ENCODE data around the gene SETD1A.

DNA sequence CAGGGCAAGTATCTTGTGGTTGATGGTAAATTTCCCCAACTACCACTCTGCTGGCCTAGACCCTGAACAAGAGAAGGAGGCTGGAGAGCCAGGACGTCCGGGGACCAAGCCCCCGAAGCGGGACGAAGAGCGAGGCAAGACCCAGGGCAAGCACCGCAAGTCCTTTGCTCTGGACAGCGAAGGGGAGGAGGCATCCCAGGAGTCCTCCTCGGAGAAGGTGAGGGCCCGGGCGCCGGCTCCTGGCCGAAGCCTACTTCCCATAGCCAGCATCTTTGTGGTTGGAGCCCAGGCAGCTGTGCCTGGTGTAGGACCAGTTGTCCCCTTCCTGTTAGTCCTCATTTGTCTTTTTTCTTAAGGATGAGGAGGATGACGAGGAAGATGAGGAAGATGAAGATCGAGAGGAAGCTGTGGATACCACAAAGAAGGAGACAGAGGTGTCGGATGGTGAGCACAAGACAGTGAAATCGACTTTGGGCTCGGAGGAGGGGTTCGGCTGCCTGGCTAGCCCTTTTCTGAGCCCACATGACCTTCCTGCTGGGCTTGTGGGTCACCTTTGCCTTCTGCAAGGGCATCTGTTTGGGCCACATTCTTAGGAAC is 11.8 kb downstream of the SETD1A start:
- TF ChIP-seq, protein P1, sequence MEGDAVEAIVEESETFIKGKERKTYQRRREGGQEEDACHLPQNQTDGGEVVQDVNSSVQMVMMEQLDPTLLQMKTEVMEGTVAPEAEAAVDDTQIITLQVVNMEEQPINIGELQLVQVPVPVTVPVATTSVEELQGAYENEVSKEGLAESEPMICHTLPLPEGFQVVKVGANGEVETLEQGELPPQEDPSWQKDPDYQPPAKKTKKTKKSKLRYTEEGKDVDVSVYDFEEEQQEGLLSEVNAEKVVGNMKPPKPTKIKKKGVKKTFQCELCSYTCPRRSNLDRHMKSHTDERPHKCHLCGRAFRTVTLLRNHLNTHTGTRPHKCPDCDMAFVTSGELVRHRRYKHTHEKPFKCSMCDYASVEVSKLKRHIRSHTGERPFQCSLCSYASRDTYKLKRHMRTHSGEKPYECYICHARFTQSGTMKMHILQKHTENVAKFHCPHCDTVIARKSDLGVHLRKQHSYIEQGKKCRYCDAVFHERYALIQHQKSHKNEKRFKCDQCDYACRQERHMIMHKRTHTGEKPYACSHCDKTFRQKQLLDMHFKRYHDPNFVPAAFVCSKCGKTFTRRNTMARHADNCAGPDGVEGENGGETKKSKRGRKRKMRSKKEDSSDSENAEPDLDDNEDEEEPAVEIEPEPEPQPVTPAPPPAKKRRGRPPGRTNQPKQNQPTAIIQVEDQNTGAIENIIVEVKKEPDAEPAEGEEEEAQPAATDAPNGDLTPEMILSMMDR (optimal IDR thresholded peaks at IDR 0.05 in 1 of 3, IDR thresholded peaks at IDR 0.05 in 1 of 3, conservative IDR thresholded peaks at IDR 0.05 in 1 of 3; ENCODE audit: extremely low read depth in 1 of 3, insufficient read depth in 2 of 3, low read length in 3 of 3): no peak
- no peak for TF ChIP-seq EZH2 (IDR thresholded peaks at IDR 0.05; ENCODE audit: low read length)

All from keratinocyte (primary cell).